BJ (cell line): ENCODE data around the gene STK36. TPM values are rescaled to one million over a fixed set of nuclear protein-coding genes. Genes with fewer than 3 reads are reported as not detected.

Experiments used
- CTCF ChIA-PET: fragments of 350-600 bp; formaldehyde crosslinking; extraction: SDS; loops from one replicate; lab custom pipeline; 2021; ENCODE audit warnings: antibody characterized with exemption, inconsistent platforms; lab: Yijun Ruan, JAX
- POLR2A ChIA-PET: fragments of 300-600 bp; sonication (Branson Sonifier 250); formaldehyde crosslinking; extraction: SDS; loops from one replicate; lab custom pipeline; 2021; ENCODE audit warnings: antibody characterized with exemption; lab: Charles Lee
- DNase-seq: peaks from one replicate; pipeline ENCODE4 v3.0.0-alpha.2; 2011; ENCODE audit warnings: low read depth
- H3K27me3 ChIP-seq: 2 replicates; pipeline ENCODE4 v1.6.0; 2011; ENCODE audit warnings: low read length; ENCODE audit not compliant: control insufficient read depth, insufficient read depth
- H3K36me3 ChIP-seq: 2 replicates; pipeline ENCODE4 v1.5.1; 2011; ENCODE audit warnings: low read length; ENCODE audit not compliant: control insufficient read depth, insufficient read depth
- H3K4me3 ChIP-seq: 2 replicates; pipeline ENCODE4 v1.5.1; 2011; ENCODE audit warnings: low read depth, mild to moderate bottlenecking, control low read depth, low read length
- CTCF ChIP-seq: IDR thresholded peaks from 2 replicates; pipeline ENCODE4 v1.5.1; 2011; ENCODE audit warnings: low read depth, mild to moderate bottlenecking, control low read depth, inconsistent platforms, low read length, moderate library complexity; ENCODE audit not compliant: insufficient read depth
- polyA plus RNA-seq: library from polyadenylated mRNA; depleted of rRNA; stranded (reverse); fragments of >200 nt; gene quantifications from 2 replicates; pipeline ENCODE4 v1.2.3, GENCODE V29; 2011

STK36 gene
- polyA plus RNA-seq, 1 experiment = 58.7 TPM

- DNase-seq = no peak
- ChIA-PET CTCF (interaction anchor here (0.6 to 4.0 kb wide), 7 partner anchors 10 to 454 kb away, joined by 3 to 24 read pairs (median 4); partner anchors contain the start of genes BCS1L, PLCD4 and ZNF142), POLR2A (no interaction called here)
- H3K36me3 ChIP-seq = peaks cover 34% of the 10 kb centered on the region
- TF ChIP-seq CTCF = no peak
- H3K4me3 ChIP-seq = no peak overlapping the region
- no peaks in the 10 kb centered on the region for H3K27me3 ChIP-seq
Measured at GRCh38 chr2:218648787-218649100, 23.1 kb upstream of the STK36 start.

- peaks cover 13% of the 10 kb centered on the region for H3K36me3 ChIP-seq
- H3K4me3 ChIP-seq = no peak overlapping the region
- POLR2A ChIA-PET = no interaction called here
- H3K27me3 ChIP-seq = no peaks in the 10 kb centered on the region
- no peak for DNase-seq
- CTCF ChIA-PET = interaction anchor here (0.8 to 1.0 kb wide), 3 partner anchors 32 to 192 kb away, joined by 3 to 6 read pairs (median 3); no protein-coding TSS in a partner anchor
- TF ChIP-seq CTCF = no peak
Measured at GRCh38 chr2:218655751-218656150, 16.1 kb upstream of the STK36 start.

- TF ChIP-seq CTCF = peak; percentile 61
- H3K36me3 ChIP-seq = peaks cover 18% of the 10 kb centered on the region
- POLR2A ChIA-PET = interaction anchor here (0.9 kb wide), 1 partner anchor 29 kb away, joined by 3 read pairs; no protein-coding TSS in a partner anchor
- H3K27me3 ChIP-seq = no peaks in the 10 kb centered on the region
- no peak for DNase-seq
- H3K4me3 ChIP-seq = peak overlapping the region; percentile 89
- CTCF ChIA-PET = interaction anchor here (0.7 to 3.4 kb wide), 19 partner anchors 9 to 256 kb away, joined by 3 to 33 read pairs (median 4); partner anchors contain the start of genes PLCD4, RNF25, STK36 and TTLL4
Measured at GRCh38 chr2:218658671-218659257, 13.1 kb upstream of the STK36 start.

- DNase-seq = peak; percentile 45
- TF ChIP-seq CTCF = no peak
- peak within 1 kb of the TSS; percentile 89 for H3K4me3 ChIP-seq
- ChIA-PET CTCF (interaction anchor here (0.9 to 3.4 kb wide), 16 partner anchors 10 to 257 kb away, joined by 3 to 33 read pairs (median 4); partner anchors contain the start of genes PLCD4, RNF25, STK36 and TTLL4), POLR2A (interaction anchor here (0.6 to 0.9 kb wide), 4 partner anchors 28 to 188 kb away, joined by 3 to 6 read pairs (median 5); no protein-coding TSS in a partner anchor)
- peaks cover 25% of the 10 kb centered on the region for H3K36me3 ChIP-seq
- no peaks in the 10 kb centered on the region for H3K27me3 ChIP-seq
Measured at GRCh38 chr2:218659258-218659987, 12.5 kb upstream of the STK36 start, which contains the start of the genes BCS1L and ZNF142. Gene BCS1L (plus strand): TSS chr2:218659683. CDS start chr2:218660988, 1,305 bp downstream. Gene ZNF142 (minus strand): TSS chr2:218659623. CDS start chr2:218656429, 3,194 bp downstream.

- ChIA-PET POLR2A (interaction anchor here (0.6 to 0.9 kb wide), 4 partner anchors 28 to 187 kb away, joined by 3 to 6 read pairs (median 5); no protein-coding TSS in a partner anchor), CTCF (interaction anchor here (0.9 to 3.4 kb wide), 11 partner anchors 10 to 191 kb away, joined by 3 to 33 read pairs (median 8); partner anchors contain the start of genes PLCD4, RNF25, STK36 and TTLL4)
- Histone ChIP-seq H3K36me3 (peaks cover 28% of the 10 kb centered on the region), H3K4me3 (peak overlapping the region; percentile 89), H3K27me3 (no peaks in the 10 kb centered on the region)
- no peak for TF ChIP-seq CTCF
- no peak for DNase-seq
Measured at GRCh38 chr2:218659988-218660358, 11.9 kb upstream of the STK36 start.
